H7 (cell line): ENCODE data around the gene LRRC27. TPM values are rescaled to one million over a fixed set of nuclear protein-coding genes. Genes with fewer than 3 reads are reported as not detected.

ENCODE experiments used
- DNase-seq: peaks from one replicate; pipeline ENCODE4 v3.0.0; 2012
- H3K27me3 ChIP-seq: 2 replicates; pipeline ENCODE4 v1.6.0; 2011; ENCODE audit warnings: mild to moderate bottlenecking, low read length; ENCODE audit not compliant: control insufficient read depth, insufficient read depth
- H3K36me3 ChIP-seq: replicated peaks from 2 replicates; pipeline ENCODE4 v1.5.1; 2011; ENCODE audit warnings: low read length; ENCODE audit not compliant: control insufficient read depth, insufficient read depth
- H3K4me3 ChIP-seq: 2 replicates; pipeline ENCODE4 v1.5.1; 2011; ENCODE audit warnings: low read depth, mild to moderate bottlenecking, control low read depth, low read length, moderate library complexity; ENCODE audit not compliant: insufficient read depth
- total RNA-seq: library from RNA; depleted of rRNA; stranded (reverse); fragments of >200 nt; shearing (Covaris generic); gene quantifications from 2 replicates; pipeline ENCODE4 v1.2.3, GENCODE V29; 2014; rRNA removed

Gene LRRC27
- total RNA-seq, 1 experiment from 2014 or later, result 4.0 TPM

GRCh38 chr10:132427939-132428367, 96.0 kb downstream of the LRRC27 start:
- H3K4me3 ChIP-seq, result no peak overlapping the region
- no peaks in the 10 kb centered on the region for H3K36me3 ChIP-seq
- no peak for DNase-seq
- H3K27me3 ChIP-seq, result no peaks in the 10 kb centered on the region

- no peak for DNase-seq
- Histone ChIP-seq H3K4me3 (no peak overlapping the region), H3K36me3 (no peaks in the 10 kb centered on the region), H3K27me3 (no peaks in the 10 kb centered on the region)
Measured at GRCh38 chr10:132428486-132428995, 96.5 kb downstream of the LRRC27 start.

Other genes starting within 250 kb of the LRRC27 start
- 7.6 and 9.1 TPM in 2 replicates for gene DPYSL4, start 145.2 kb upstream of the LRRC27 start, total RNA-seq
- 24.9 and 31.4 TPM in 2 replicates for gene STK32C, start 24.2 kb upstream of the LRRC27 start, total RNA-seq
- 14.3 and 15.3 TPM in 2 replicates for gene PWWP2B, start 65.0 kb downstream of the LRRC27 start, total RNA-seq
- gene INPP5A, start 205.6 kb downstream of the LRRC27 start, total RNA-seq, result 21.0 and 29.2 TPM in 2 replicates